Activated T-cell treated with anti-CD3 and anti-CD28 coated beads, Interleukin-2, amount 50 U/mL, for 48 hours (primary cell): ENCODE data around the gene PHLPP1.
"Not testable (repeated sequence)": the region's sequence is repeated elsewhere in the genome, so short reads cannot be mapped to it uniquely, and the experiment has no call there.

ENCODE experiments used
- DNase-seq, 2 experiments: peaks; one replicate each; pipeline ENCODE4 v3.0.0-alpha.2; 2020

The PHLPP1 gene

DNA sequence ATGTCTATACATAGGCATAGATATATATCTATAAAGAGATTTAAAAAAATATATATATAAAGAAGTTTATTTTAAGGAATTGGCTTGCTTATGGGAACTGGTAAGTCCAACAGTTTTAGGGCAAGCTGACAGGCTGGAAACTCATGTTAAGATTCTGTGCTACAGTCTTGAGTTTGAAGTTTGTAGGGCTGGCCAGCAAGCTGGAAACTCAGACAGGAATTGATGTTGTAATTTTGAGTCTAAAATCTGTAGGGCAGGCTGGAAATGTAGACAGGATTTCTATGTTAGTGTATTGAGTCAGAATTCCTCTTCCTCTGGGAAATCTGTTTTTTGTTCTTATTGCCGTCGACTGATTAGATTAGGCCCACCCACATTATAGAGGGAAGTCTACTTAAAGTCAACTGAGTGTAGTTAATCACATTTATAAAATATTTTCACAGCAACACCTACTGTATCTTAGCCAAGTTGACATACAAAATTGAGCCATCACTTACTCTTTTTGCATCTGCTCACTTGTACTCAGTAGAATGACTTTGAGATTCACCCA, 60.8 kb downstream of the PHLPP1 start:
- no peak for DNase-seq

DNA sequence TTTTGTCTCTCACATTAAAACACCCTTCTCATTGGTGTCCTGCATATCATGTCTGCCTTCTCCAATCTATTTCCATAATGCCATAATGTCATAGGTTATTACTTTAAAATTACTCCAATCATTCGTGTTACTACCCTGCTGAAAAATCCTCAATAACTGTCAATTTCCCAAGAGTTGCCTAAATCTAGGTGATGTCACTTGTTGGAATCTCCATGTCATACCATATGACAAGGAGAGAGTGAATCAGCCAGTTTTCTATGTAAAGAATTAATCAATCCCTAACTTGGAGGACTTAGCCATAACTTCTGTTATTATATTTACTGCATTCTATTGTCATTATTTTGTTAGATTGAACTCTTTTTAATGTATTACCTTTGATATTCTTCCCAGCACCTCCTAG, 62.5 kb downstream of the PHLPP1 start:
- DNase-seq, result no peak

DNA sequence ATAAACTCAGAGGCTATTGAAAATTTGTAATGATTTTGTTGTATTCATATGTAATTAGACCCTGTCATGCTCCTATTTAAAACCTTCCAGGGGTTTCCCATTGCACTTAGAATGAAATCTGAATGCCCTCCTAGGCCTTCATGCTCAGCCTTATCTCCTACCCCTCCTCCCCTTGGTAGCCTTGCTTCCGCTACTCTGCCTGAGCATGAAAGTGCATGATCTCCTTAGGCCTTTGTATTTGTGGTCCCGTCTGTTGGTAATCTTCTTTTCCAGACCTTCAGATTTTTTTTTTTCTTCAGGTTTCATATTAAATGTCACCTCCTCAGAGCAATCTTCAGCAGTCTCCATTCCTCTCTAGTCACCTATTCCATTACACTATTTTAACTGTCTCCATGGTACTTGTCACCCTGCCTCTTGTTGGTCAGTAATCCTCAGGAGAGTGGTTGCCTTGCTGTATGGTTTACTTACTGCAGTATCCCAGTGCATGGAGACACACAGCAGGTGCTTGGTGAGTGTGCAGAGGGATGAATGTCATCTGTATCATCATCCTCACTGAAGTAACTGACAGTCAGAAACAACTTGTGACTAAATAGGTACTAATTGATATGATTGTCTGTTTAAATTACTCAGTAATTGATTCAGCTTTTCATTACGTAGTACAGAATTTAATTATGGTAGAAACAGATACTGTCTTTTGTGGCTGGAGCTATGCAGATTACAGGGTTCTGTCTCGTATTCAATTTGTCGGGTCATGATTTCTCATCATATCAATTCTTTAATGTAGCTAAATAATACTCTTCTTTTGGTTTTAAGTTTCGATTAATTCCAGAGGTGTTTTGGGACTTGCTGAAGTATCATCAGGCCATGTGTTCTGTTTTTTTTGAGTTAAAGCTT, 63.9 kb downstream of the PHLPP1 start:
- DNase-seq, result peak in 1 of 2 experiments; percentile 24

DNA sequence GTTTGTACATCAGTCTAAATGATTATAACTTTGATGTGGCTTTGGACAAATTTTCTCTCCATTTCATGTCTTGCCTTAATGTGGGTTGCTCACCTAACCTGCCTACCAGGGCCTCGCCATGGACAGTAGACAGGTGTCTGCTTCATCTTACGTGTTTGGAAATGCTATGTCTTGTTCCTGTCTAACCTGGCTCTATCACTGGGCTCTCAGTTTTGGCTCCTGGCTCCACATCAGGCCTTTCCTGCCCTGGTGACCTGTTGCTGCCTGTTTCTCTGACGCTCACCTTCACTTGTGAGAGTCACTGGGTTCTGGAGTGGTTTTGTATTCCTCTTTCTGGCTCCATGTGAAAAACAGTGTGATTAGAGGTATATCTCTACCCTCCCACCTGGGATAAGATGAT, 65.9 kb downstream of the PHLPP1 start:
- DNase-seq, result no peak

DNA sequence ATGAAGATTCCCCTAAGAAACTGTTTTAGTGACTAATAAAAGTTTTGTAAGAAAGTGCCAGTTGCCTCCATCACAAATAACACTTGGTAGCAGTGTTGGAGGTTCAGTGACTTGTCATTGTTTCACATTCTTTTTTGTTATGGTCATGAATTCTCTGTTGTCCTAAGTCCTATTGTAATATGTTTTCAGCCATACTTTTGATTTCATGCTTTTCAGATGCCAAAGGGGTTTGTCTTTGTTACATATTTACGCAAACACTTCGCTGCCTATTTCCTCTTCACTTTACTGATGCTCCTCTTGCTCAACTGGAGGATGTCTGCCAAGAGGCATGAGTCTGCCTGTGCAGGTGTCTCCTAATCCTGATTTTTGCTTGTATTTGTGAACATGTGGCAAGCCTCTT, 66.6 kb downstream of the PHLPP1 start:
- no peak for DNase-seq

DNA sequence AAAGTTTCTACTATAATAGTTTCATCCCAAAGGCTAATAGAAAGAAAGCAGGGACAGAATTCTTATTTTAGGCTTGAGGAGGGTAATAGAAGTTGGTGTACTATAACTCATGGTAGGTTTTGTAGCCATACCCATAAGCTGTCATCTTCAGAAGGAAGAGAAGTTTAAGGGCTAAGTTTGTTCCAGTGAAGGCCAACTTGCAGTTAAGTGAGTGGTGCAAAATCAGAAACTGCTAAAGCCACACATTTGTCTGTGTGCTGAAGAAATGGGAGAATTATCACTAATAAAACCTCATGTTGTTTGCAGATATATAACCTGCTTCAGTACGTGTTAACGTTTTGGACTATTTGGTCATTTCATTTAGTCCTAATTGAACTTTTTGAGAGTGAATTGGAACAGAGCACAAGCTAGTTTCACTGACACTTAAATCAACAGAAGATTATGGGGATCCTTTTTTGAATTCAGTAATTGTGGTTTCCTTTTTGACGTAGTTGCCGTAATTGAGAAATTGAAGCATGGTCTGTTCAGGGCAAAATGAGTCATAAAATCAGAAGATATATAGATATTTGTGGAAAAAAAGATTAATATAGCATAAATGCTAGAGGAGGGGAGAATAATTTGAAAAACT, 69.1 kb downstream of the PHLPP1 start:
- no peak for DNase-seq

DNA sequence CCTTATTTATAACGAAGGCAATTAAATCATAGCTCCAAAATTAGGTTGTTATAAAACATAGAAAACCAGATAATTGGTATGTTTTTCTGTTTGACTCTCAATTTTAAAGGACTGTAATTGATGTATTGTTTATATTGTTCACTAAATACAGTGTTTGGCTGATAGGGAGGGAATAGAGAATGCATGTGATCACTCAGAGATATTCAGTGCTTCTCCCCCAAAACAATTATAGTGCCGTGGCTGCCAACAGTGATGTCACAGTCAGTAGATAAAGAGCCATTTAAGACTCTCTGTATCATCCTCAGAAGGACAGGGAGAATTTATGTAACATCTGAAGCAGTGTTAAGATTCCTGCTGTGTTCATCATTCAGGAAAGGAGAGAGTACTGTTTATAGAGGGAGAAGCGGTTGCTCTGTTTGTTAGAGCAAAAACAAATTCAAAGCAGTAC, 69.6 kb downstream of the PHLPP1 start:
- DNase-seq, result no peak

DNA sequence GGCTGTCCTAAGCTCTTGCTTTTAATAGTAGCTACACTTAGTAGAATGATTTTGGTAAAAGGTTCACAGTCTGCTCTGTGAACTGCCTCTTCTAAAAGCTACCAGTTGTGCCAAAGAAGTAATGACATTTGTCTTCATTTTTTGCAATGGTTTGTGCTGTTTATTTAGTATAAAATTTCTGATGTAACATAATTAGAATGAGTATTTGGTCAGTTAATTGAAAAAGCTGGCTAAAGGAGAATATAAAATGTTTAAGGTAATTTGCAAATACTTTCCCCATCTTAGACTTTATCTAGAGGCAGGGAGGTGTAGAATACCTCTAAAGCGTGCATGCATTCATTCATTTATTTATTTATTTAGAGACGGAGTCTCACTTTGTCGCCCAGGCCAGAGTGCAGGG, 71.3 kb downstream of the PHLPP1 start:
- no peak for DNase-seq

DNA sequence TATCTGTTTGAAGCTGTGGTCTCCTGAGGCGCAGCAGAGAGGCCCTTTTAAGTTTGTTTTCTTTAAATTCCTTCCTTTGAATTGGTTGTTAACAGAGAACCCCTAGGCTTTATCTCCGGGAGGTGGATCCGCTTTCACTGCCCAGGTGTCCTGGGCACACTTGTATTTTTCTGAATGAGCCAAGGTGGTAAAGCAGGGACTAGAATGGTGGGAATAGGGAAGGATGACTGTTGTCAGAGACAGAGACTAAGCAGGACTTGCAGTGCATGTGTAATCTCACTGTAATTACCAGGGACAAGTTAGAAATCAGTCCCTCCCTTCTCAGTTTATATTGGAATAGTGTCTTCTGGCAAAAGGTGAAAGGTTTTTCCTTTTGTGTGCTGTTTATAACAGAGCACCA, 72.8 kb downstream of the PHLPP1 start:
- DNase-seq, result no peak

DNA sequence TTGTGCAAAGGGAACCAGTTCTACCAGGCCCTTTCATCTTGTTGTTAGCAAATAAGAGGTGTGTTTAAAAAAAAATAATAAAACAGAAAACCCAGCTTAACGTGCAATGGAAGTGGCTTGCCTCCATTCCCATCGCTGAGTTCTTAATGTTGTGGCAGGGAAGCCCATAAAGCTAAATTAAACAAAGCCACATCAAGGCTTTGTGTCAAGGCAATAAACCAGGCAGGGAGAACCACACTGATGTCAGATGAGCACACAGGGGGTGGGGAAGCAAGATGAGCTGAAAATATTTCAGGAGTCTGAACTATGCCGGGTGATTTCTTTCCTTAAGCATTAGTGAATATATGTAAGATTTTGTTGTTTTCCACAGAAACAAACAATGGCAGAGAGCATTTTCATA, 73.5 kb downstream of the PHLPP1 start:
- no peak for DNase-seq

DNA sequence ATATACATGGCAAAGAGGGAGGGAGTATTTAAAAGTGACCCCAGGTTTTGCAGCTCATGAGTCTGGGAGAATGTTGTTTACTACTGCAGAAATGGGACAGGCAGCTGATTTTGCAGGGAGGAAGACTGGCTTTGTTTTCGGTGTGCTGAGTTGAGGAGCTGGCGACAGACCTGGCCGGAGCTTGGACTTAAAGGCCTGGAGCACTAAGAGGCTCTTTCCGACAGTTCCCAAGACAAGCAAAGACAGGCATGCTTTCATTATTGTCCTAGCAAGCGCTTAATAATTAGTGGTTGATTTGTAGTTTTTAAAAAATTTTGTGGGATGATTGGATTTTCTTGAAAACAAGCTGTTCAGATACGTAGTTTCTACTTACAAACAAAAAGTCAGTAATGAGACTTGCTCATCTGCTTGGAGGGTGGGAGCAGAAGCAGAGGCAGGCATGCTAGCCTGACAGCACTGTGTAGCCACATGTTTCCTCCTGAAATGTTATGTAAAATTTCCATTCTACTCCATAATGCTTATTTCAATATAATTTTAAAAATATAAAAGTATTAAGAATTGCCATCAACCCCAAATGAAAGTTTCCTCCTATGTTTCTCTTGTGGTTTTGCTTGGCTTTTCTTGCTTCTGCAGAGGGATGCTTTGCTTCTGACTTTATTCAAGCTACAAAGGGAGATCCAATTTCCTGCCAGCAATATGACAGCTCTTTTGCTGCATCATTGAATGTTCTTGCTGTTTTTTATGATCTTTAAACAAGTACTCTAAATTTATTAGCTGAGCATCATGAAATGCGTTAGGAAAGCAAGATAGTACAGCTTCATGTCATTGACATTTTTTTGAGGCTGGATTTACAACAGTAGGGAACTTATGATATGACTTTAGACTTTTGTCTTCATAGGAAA, 75.8 kb downstream of the PHLPP1 start:
- DNase-seq, result no peak

DNA sequence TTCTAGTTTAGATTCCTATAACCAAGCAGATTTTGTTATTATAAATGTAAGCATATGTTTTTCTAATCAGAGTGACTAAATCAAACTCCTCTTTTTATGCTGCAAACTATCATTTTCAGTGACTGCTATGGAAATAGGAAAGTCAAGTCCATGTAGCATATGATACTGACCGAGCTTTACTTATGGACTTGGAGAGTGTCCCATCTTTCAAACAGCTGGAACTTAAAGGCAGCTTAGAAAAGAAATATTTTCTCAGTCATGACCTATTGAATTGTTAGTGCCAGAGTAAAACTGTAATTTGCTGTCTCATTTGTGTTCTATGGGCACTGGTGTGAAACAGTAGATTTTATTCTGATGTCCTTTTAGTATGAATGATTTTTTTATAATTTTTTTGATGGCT, 76.7 kb downstream of the PHLPP1 start:
- DNase-seq, result no peak

DNA sequence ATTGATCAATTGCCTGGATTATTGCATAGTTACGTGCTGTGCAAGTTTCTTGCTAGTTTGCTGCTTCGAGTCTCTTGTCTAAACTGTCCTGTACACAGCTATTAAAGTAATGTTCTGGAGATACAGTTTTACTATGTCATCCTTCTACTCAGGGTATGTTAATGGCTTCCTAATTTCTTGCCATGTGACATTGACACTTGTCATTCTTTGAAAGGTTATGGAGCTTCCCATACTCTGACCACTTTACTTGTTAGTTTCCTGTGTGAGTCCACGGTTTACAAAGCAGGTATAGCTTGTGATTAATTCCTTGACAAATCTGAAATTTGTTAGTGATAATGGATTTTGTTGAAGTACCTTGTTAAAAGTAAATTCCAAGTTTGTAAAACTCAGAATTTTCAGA, 80.5 kb downstream of the PHLPP1 start:
- DNase-seq, result no peak

DNA sequence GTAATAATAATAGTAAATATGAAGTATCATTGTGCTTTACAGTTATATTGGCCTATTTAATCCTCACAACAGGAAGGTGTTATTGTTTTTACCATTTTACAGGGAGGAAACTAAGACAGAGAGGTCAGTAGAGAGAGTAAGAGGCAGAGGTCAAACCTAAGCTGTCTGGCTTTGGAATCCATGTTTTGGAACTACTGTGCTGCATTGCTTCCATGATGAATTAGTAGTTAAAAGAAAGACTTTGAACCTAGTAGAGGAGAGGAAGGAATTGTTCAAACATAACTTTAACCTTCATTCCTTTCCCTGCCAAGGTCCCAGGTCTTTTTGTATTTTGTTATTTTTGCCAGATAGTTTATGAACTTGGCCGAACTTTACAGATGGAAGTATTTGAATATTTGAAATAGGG, 80.9 kb downstream of the PHLPP1 start:
- DNase-seq, result no peak

DNA sequence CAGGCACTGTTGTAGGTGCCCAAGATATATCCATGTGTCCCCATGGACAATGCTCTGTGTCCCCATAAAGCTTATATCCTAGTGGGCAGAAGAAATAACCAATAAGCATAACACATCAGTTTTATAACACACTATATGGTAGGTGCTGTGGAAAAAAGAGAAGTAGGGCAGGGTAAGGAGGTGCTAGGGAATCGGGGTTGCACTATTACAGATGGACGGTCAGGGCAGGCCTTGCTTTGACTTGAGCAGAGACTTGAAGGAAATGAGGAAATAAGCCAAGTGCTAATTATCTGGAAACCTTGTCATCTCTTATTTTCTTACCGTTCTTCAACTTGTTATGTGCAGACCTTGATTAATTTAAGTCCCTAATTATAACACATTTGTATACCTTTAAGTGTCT, 82.0 kb downstream of the PHLPP1 start:
- no peak for DNase-seq

DNA sequence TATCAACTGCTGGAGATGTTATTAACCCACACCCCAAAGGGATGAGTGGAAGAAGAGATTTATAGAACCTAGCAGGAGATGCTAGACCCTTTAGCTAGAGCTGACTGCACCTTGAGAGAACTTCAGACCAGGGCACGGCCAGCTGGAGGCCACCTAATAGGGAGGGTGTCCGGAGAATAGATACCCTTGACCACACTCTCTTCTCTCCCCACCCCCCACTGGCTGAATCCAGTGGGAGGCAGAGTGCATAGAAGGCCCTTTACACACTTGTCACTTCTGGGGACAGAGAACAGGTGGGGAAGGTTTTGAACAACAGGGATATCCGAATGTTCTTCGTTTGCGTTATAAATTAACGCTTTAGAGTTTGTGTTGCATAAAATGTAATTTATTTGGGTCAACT, 84.6 kb downstream of the PHLPP1 start:
- DNase-seq, result no peak

DNA sequence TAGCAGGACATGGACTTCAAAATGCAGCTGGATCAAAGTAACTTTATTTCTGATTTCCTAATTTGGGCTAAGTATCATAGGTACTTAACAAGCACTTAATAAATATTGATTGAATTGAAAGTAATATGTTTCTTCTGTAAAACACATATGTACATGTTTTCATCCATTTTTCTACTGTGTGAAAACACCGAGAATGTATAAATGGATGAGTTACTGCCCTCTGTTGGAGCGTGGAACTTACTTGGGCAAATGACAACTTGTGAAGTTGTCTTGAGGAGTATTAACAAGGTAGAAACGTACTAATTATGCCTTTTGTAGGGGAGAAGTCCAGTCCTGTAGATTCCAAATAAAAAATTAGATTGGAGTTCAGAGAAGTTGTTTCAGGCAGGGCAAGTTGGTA, 87.2 kb downstream of the PHLPP1 start:
- DNase-seq, result no peak

DNA sequence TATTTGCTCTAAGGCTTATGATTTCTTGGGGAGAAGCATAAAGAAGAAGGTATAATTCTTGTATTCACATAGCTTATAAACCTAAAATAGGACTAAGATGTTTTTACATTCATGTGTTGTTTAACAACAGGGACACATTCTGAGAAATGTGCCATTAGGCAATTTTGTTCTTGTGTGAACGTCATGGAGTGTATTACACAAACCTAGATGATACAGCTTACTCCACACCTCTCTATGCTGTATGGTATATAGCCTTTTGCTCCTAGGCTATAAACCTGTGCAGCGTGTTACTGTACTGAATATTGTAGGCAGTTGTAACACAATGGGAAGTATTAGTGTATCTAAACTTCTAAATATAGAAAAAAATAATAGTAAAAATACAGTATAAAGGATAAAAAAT, 92.1 kb downstream of the PHLPP1 start:
- no peak for DNase-seq

DNA sequence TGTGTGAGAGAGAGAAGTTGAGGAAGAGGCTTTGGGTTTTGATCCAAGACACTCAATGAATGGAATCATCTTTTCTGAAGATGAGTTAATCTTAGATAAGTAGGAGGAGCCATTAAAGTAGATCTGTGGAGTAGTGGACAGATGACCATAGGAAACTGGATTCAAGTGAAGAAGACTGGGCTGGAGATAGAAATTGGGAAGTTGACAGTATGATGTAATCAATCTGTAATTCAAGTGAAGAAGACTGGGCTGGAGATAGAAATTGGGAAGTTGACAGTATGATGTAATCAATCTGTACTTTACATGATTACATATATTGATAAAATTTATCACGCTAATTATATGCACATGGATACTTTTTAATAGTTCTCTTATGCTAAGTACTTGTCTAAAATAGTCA, 92.8 kb downstream of the PHLPP1 start:
- no peak for DNase-seq

DNA sequence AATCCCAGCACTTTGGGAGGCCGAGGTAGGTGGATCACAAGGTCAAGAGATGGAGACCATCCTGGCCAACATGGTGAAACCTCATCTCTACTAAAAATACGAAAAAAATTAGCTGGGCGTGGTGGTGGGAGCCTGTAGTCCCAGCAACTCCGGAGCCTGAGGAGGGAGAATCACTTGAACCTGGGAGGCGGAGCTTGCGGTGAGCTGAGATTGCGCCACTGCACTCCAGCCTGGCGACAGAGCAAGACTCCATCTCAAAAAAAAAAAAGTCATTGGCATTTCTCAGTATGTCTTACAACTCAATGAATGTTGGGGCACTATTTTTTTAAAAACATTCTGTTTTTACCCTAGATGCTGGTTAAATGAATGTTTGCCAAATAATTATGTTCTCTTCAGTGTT, 94.1 kb downstream of the PHLPP1 start:
- not testable (repeated sequence) for DNase-seq

DNA sequence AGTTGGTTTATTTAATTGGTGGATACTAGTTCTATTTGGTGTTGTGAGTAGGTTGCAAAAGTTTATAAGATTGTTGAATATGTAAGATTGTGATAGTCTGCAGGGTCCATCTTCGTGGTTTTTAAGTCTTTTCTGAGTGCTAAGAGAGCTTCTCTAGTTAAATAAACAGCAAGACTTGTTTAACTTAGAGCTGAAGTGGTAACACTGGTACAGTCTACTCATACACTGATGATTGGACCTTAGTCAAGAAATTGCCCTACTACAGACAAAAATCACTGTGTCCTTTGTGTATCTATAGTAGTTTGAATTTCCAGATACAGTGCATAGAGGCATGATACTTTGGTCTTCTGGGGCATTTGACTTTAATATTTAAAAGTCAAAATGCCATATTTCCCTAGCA, 94.6 kb downstream of the PHLPP1 start:
- no peak for DNase-seq

DNA sequence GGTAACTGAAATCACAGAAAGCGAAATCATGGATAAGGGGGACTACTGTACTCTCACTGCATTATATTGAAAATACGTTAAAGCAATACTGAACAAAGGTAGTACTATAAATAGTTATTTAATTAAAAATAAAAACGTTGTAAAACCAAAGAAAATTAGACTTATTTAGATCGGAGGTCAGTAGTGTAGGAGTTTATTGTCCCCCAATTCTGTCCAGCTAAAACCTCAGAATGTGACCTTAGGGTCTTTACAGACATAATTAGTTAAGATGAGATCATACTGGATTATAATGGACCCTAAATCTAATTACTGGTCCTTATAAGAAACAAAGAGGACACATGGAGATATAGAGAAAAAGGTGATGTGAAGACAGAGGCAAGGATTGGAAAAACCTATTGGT, 95.3 kb downstream of the PHLPP1 start:
- no peak for DNase-seq

DNA sequence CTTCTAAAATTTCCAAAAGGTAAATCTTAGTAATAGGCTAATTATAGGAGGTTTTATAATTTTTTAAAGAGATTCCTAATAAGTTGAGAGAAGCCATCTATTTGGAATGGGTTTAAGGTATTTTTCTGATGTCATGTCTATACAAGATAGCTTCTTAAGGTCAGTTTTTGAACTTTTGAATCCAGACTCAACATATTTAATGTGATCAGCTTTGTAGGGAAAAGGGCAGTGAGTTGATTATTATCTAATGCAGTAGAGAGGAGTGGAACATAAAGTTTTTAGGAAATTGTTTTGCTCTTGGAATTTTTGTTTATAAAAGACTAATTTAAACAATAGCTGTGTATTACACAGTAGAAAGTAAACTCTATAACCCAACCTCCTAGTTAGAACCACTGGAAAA, 96.3 kb downstream of the PHLPP1 start:
- no peak for DNase-seq
